H1 (cell line): ENCODE data around the gene ABCC4. TPM values are rescaled to one million over a fixed set of nuclear protein-coding genes. Genes with fewer than 3 reads are reported as not detected.

Experiments
- CTCF ChIA-PET: fragments of 300-600 bp; sonication (Branson Sonifier 250); formaldehyde crosslinking; loops from one replicate; lab custom pipeline; 2021; ENCODE audit not compliant: partially characterized antibody; lab: Charles Lee
- POLR2A ChIA-PET: fragments of 300-600 bp; sonication (Branson Sonifier 250); formaldehyde crosslinking; loops from one replicate; lab custom pipeline; 2021; ENCODE audit warnings: inconsistent platforms; ENCODE audit not compliant: partially characterized antibody; lab: Charles Lee
- DNase-seq, 2 experiments: peaks; one replicate each; pipeline versions ENCODE4 v3.0.0 to v3.0.0-alpha.2; 2010 to 2022; ENCODE audit warnings: low spot score in 2 of 2, low read depth in 1 of 2, mixed read lengths in 1 of 2
- FAIRE-seq: peaks from 2 replicates; lab custom pipeline; 2011; peaks lifted over from hg19 to GRCh38; lab: Jason Lieb, UNC
- H2AFZ ChIP-seq: 2 replicates; pipeline ENCODE4 v1.8.1; 2012; ENCODE audit warnings: low read length, inconsistent platforms
- H2AK5ac ChIP-seq: 2 replicates; pipeline ENCODE4 v1.6.1; 2013; ENCODE audit warnings: low read depth, low read length
- H2BK120ac ChIP-seq: replicated peaks from 2 replicates; pipeline ENCODE3; 2013; ENCODE audit warnings: low read depth, low read length, inconsistent platforms
- H2BK12ac ChIP-seq: 2 replicates; pipeline ENCODE4 v1.6.1; 2013; ENCODE audit warnings: low read depth, low read length
- H2BK15ac ChIP-seq: 2 replicates; pipeline ENCODE4 v1.6.1; 2013; ENCODE audit warnings: low read length
- H2BK20ac ChIP-seq: 2 replicates; pipeline ENCODE4 v1.6.1; 2013; ENCODE audit warnings: low read length
- H2BK5ac ChIP-seq: 2 replicates; pipeline ENCODE4 v1.6.1; 2013; ENCODE audit warnings: low read depth, low read length
- H3K14ac ChIP-seq: 2 replicates; pipeline ENCODE4 v1.6.1; 2013; ENCODE audit warnings: inconsistent platforms; ENCODE audit not compliant: insufficient read length
- H3K18ac ChIP-seq: 2 replicates; pipeline ENCODE4 v1.6.1; 2013; ENCODE audit warnings: low read length; ENCODE audit errors: extremely low read depth
- H3K23ac ChIP-seq: 2 replicates; pipeline ENCODE4 v1.6.1; 2013; ENCODE audit warnings: inconsistent platforms; ENCODE audit not compliant: insufficient read length
- H3K23me2 ChIP-seq: 2 replicates; pipeline ENCODE4 v1.6.1; 2013; ENCODE audit warnings: low read depth, low read length
- H3K27ac ChIP-seq: 2 replicates; pipeline ENCODE4 v1.6.1; 2011; ENCODE audit warnings: low read depth, low read length, inconsistent platforms
- H3K27me3 ChIP-seq, 4 experiments: replicated peaks in 1 of 4; 1 replicate in 1 of 4; 2 replicates in 3 of 4; pipeline versions ENCODE4 v1.6.1 to v1.8.1; 2011 to 2013; ENCODE audit warnings: low read length in 3 of 4, mild to moderate bottlenecking in 3 of 4, inconsistent platforms in 2 of 4, mixed read lengths in 2 of 4, moderate library complexity in 1 of 4; ENCODE audit not compliant: control insufficient read depth in 3 of 4, insufficient read depth in 3 of 4; ENCODE audit errors: extremely low read depth in 1 of 4
- H3K36me3 ChIP-seq, 4 experiments: 2 replicates each; pipeline versions ENCODE4 v1.6.1 to v1.8.1; 2011 to 2013; ENCODE audit warnings: mild to moderate bottlenecking in 4 of 4, low read length in 3 of 4, moderate library complexity in 2 of 4, control low read depth in 1 of 4, inconsistent platforms in 1 of 4; ENCODE audit not compliant: insufficient read depth in 4 of 4, control insufficient read depth in 2 of 4
- H3K4ac ChIP-seq: replicated peaks from 2 replicates; pipeline ENCODE3; 2013; ENCODE audit warnings: low read length, low read depth, mixed read lengths, inconsistent platforms; ENCODE audit not compliant: insufficient read length
- H3K4me1 ChIP-seq, 4 experiments: replicated peaks in 1 of 4; 1 replicate in 1 of 4; 2 replicates in 3 of 4; pipeline versions ENCODE4 v1.6.1 to v1.8.1; 2011 to 2013; ENCODE audit warnings: low read length in 3 of 4, inconsistent platforms in 2 of 4, mixed read lengths in 1 of 4; ENCODE audit not compliant: insufficient read depth in 4 of 4, control insufficient read depth in 3 of 4
- H3K4me2 ChIP-seq, 2 experiments: 2 replicates each; pipeline versions ENCODE4 v1.6.1 to v1.8.1; 2011 to 2013; ENCODE audit warnings: low read depth in 2 of 2, low read length in 2 of 2, control low read depth in 1 of 2, inconsistent platforms in 1 of 2, mild to moderate bottlenecking in 1 of 2; ENCODE audit not compliant: insufficient read depth in 1 of 2
- H3K4me3 ChIP-seq, 4 experiments: fragments of 200-600, 300-600 bp in 1 of 4; sonication (generic), shearing (Covaris generic), sonication (Bioruptor Twin) in 1 of 4; 2 replicates each; pipeline versions ENCODE4 v1.5.1 to v1.8.1; 2011 to 2016; ENCODE audit warnings: low read length in 4 of 4, low read depth in 3 of 4, control low read depth in 2 of 4, inconsistent platforms in 2 of 4, mild to moderate bottlenecking in 2 of 4, mixed read lengths in 1 of 4, moderate library complexity in 1 of 4; ENCODE audit not compliant: insufficient read depth in 2 of 4; ENCODE audit errors: extremely low read depth in 1 of 4
- H3K56ac ChIP-seq: replicated peaks from 2 replicates; pipeline ENCODE3; 2013; ENCODE audit warnings: low read depth, mild to moderate bottlenecking, mixed read lengths, low read length, inconsistent platforms; ENCODE audit not compliant: insufficient read length
- H3K79me1 ChIP-seq: 2 replicates; pipeline ENCODE4 v1.6.1; 2013; ENCODE audit warnings: low read depth, low read length, control low read depth
- H3K79me2 ChIP-seq, 2 experiments: 2 replicates each; pipeline versions ENCODE4 v1.6.1 to v1.8.1; 2012 to 2013; ENCODE audit warnings: low read length in 2 of 2, mild to moderate bottlenecking in 2 of 2, inconsistent platforms in 1 of 2; ENCODE audit not compliant: insufficient read depth in 2 of 2, control insufficient read depth in 1 of 2
- H3K9ac ChIP-seq, 4 experiments: replicated peaks in 1 of 4; 1 replicate in 1 of 4; 2 replicates in 3 of 4; pipeline versions ENCODE4 v1.6.1 to v1.8.1; 2011 to 2013; ENCODE audit warnings: low read depth in 3 of 4, low read length in 3 of 4, control low read depth in 2 of 4, mild to moderate bottlenecking in 2 of 4, moderate library complexity in 2 of 4, inconsistent platforms in 1 of 4; ENCODE audit errors: extremely low read depth in 1 of 4
- H3K9me3 ChIP-seq, 2 experiments: 2 replicates each; pipeline versions ENCODE4 v1.6.1 to v1.8.1; 2012 to 2013; ENCODE audit warnings: mild to moderate bottlenecking in 2 of 2, moderate library complexity in 2 of 2, control low read depth in 1 of 2, inconsistent platforms in 1 of 2, low read depth in 1 of 2, low read length in 1 of 2, mixed read lengths in 1 of 2; ENCODE audit not compliant: insufficient read depth in 2 of 2
- H4K20me1 ChIP-seq, 2 experiments: replicated peaks in 1 of 2; 2 replicates each; pipeline versions ENCODE3 to v1.8.1; 2011 to 2013; ENCODE audit warnings: inconsistent platforms in 2 of 2, low read length in 2 of 2, mild to moderate bottlenecking in 1 of 2; ENCODE audit not compliant: insufficient read depth in 2 of 2, control insufficient read depth in 1 of 2
- H4K5ac ChIP-seq: 2 replicates; pipeline ENCODE4 v1.6.1; 2013; ENCODE audit warnings: low read length, low read depth, mixed read lengths, inconsistent platforms; ENCODE audit not compliant: insufficient read length
- H4K8ac ChIP-seq: 2 replicates; pipeline ENCODE4 v1.8.0; 2013; ENCODE audit warnings: mild to moderate bottlenecking, moderate library complexity, low read length, inconsistent platforms; ENCODE audit not compliant: insufficient read depth; ENCODE audit errors: extremely low read depth
- H4K91ac ChIP-seq: replicated peaks from 2 replicates; pipeline ENCODE3; 2013; ENCODE audit warnings: low read length, mixed read lengths, inconsistent platforms; ENCODE audit not compliant: insufficient read length
- ASH2L ChIP-seq: fragments of 200-600, 300-600 bp; sonication (generic); IDR thresholded peaks from one replicate; pipeline ENCODE4 v1.7.1; 2017; ENCODE audit warnings: low read length
- BCL11A ChIP-seq, 2 experiments: IDR thresholded peaks; one replicate each; pipeline ENCODE4 v1.6.1; 2011; ENCODE audit warnings: low read depth in 2 of 2, low read length in 2 of 2, mild to moderate bottlenecking in 2 of 2
- BRCA1 ChIP-seq: IDR thresholded peaks from 2 replicates; pipeline ENCODE4 v1.6.1; 2012; ENCODE audit warnings: low read depth, low read length, improper control_type of control experiment
- CTCF ChIP-seq, 3 experiments: IDR thresholded peaks; 1 replicate in 2 of 3; 2 replicates in 1 of 3; pipeline versions ENCODE4 v1.5.1 to v1.6.1; 2011; ENCODE audit warnings: low read length in 3 of 3, mild to moderate bottlenecking in 3 of 3, inconsistent platforms in 2 of 3, low read depth in 1 of 3, moderate library complexity in 1 of 3; ENCODE audit not compliant: insufficient read depth in 1 of 3; ENCODE audit errors: control extremely low read depth in 1 of 3
- EGR1 ChIP-seq: IDR thresholded peaks from 2 replicates; pipeline ENCODE4 v1.6.1; 2011; ENCODE audit warnings: low read depth, low read length, borderline replicate concordance
- RAD21 ChIP-seq, 2 experiments: IDR thresholded peaks in 1 of 2; conservative IDR thresholded peaks in 1 of 2; 2 replicates each; pipeline ENCODE4 v1.6.1; 2011; ENCODE audit warnings: low read depth in 2 of 2, low read length in 2 of 2, improper control_type of control experiment in 1 of 2, inconsistent platforms in 1 of 2, mild to moderate bottlenecking in 1 of 2, moderate library complexity in 1 of 2
- YY1 ChIP-seq: IDR thresholded peaks from 2 replicates; pipeline ENCODE4 v1.6.1; 2011; ENCODE audit warnings: low read depth, mild to moderate bottlenecking, low read length
- WGBS, 2 experiments: shearing (Covaris generic) in 1 of 2; methylation state at CpG; one replicate each; pipeline versions ENCODE4 v1.1.6 to v1.1.7; 2013 to 2015; ENCODE audit warnings: low lambda C conversion rate in 2 of 2, mixed read lengths in 2 of 2, inconsistent platforms in 1 of 2, low coverage in 1 of 2, missing lambda C conversion rate in 1 of 2; ENCODE audit not compliant: insufficient replicate concordance in 2 of 2, insufficient coverage in 1 of 2, insufficient read length in 1 of 2; ENCODE audit errors: extremely low coverage in 1 of 2, missing lambda C conversion rate in 1 of 2; 5-methylcytosine and 5-hydroxymethylcytosine counted together
- polyA plus RNA-seq, 7 experiments: library from polyadenylated mRNA; depleted of rRNA in 3 of 7; stranded (reverse) in 5 of 7; unstranded in 2 of 7; fragments of >200 nt in 5 of 7; fragments of 200-250 nt in 2 of 7; gene quantifications; 1 replicate in 5 of 7; 2 replicates in 1 of 7; 4 replicates in 1 of 7; pipeline versions ENCODE4 v1.2.1 to v1.2.3, GENCODE V29; 2011 to 2013; ENCODE audit warnings: missing spikeins in 2 of 7, mixed read lengths in 2 of 7
- total RNA-seq: library from RNA; stranded (reverse); fragmentation: NEBNext Ultra II Directional; extraction: Animal tissue kit (Norgen Biotek cat#: 25700); gene quantifications from 2 replicates; pipeline ENCODE4 v1.2.1, GENCODE V29; 2021

The ABCC4 gene
- total and polyA plus RNA-seq, 2 of the 8 experiments (the other 6 are each of a cell fraction or from before 2014, with no cell fraction given), result 4.0 to 14.1 TPM

DNA sequence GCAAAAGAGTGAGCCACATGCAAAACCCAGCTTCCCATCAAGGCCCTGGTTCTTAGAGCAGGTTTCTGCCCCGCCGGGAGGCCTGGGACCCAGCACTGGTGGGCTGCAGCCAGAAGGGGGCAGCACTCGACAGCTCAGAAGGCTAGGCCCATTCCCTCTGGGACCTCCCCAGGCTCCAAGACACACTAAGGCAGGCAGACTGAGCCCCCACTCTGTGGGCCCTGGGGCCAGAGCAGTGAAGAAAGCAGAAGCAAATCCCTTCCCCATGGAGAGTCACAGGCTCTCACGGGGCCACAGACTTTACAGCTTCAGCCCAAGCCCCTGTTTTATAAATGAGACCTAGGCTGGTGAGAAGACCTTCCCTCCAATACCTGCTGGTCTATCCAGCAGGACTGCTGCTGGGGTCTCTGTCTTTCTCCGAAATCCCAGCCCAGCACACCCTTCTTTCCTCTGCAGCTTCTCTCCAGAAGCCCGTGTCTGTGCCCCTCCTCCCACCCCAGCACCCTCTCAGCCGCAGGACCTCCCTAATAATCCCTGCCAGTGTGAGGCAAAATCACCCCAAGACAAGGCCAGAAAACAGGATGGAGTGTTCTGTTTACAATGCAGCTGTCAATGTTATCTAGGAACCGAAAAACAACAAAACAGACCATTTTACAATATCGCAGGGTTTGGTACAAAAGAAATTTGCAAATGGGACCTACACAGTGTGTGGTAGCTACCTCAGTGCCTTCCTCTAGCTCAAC lies 109.3 kb downstream of the ABCC4 start:
- Histone ChIP-seq H2BK120ac (no peak overlapping the region), H2BK12ac (no peak overlapping the region), H3K27me3 (no peaks in the 10 kb centered on the region), H3K9ac (no peak overlapping the region), H3K23ac (no peak overlapping the region), H3K4me2 (0 out of 4 replicates have a peak overlapping the region, but pooled peaks of 1 of the 2 experiments have one; percentile 13), H3K27ac (no peak overlapping the region), H3K36me3 (no peaks in the 10 kb centered on the region), H3K23me2 (no peaks in the 10 kb centered on the region), H3K4me1 (no peaks in the 10 kb centered on the region; a peak in 2 of 7 replicates), H2BK5ac (no peak overlapping the region), H3K79me1 (no peaks in the 10 kb centered on the region), H2BK15ac (no peak overlapping the region), H3K4ac (no peak overlapping the region), H4K20me1 (no peaks in the 10 kb centered on the region), H3K56ac (no peak overlapping the region), H4K5ac (no peak overlapping the region), H2BK20ac (no peak overlapping the region), H3K9me3 (no peaks in the 10 kb centered on the region), H3K18ac (no peak overlapping the region), H3K4me3 (no peak overlapping the region), H4K8ac (no peak overlapping the region), H2AK5ac (no peak overlapping the region), H4K91ac (no peak overlapping the region)
- CTCF ChIA-PET, result interaction anchor here (0.6 to 10.5 kb wide), 57 partner anchors 9 to 652 kb away, joined by 3 to 336 read pairs (median 4); partner anchors contain the start of gene ABCC4
- POLR2A ChIA-PET, result no interaction called here
- 43% methylated on average over 9 of the region's 9 CpGs; no CpG with 5 or more reads in 1 of the 2 experiments for WGBS, 2 experiments
- DNase-seq, result peak; percentile 75 to 97
- FAIRE-seq, result peak; percentile 24
- TF ChIP-seq CTCF (IDR thresholded peaks at IDR 0.05; ENCODE audit: control extremely low read depth in 1 of 3, insufficient read depth in 1 of 3, low read depth in 1 of 3, low read length in 3 of 3) (peak; percentile 95 to 99 (median 98)), YY1 (peak; percentile 57; the same call in 1 of the 2 replicates), RAD21 (IDR thresholded peaks at IDR 0.05 in 1 of 2, conservative IDR thresholded peaks at IDR 0.05 in 1 of 2; ENCODE audit: low read depth in 2 of 2, low read length in 2 of 2) (peak; percentile 95), EGR1 (no peak), BCL11A (IDR thresholded peaks at IDR 0.05; ENCODE audit: low read depth in 2 of 2, low read length in 2 of 2) (no peak), ASH2L (no peak), BRCA1 (0 out of 2 replicates have a peak, but pooled peaks have one; percentile 12)
- TF ChIP-seq, all 59 proteins: peak for 4
- no peak overlapping the region for H3K14ac ChIP-seq
- no peaks in the 10 kb centered on the region for H3K79me2 ChIP-seq
- H2AFZ ChIP-seq, result no peak overlapping the region
